Activated CD4-positive, alpha-beta T cell treated with anti-CD3 and anti-CD28 coated beads for 36 hours (primary cell): ENCODE results near the gene TTC24. TPM values are rescaled to one million over a fixed set of nuclear protein-coding genes. Genes with fewer than 3 reads are reported as not detected.

Source experiments
- ATAC-seq: fragments of 200-7000 bp; cut with Tn5 transposase; one replicate; pipeline ENCODE4 v1.10.0; 2021; ENCODE audit warnings: mild to moderate bottlenecking, moderate library complexity
- CTCF ChIA-PET: fragments of 350-600 bp; sonication (Branson Sonifier 250); formaldehyde crosslinking; loops from one replicate; lab custom pipeline; 2021; ENCODE audit warnings: antibody characterized with exemption; lab: Charles Lee
- POLR2A ChIA-PET: fragments of 350-600 bp; sonication (Branson Sonifier 250); formaldehyde crosslinking; loops from one replicate; lab custom pipeline; 2021; ENCODE audit warnings: antibody characterized with exemption, inconsistent platforms; lab: Charles Lee
- DNase-seq: peaks from one replicate; pipeline ENCODE4 v3.0.0-alpha.2; 2020
- H3K27ac Mint-ChIP-seq: one replicate; pipeline ENCODE4 v1.8.0; 2021; ENCODE audit warnings: mixed read lengths
- H3K27me3 Mint-ChIP-seq: one replicate; pipeline ENCODE4 v1.8.0; 2021; ENCODE audit warnings: mixed read lengths
- H3K36me3 Mint-ChIP-seq: one replicate; pipeline ENCODE4 v1.8.0; 2021; ENCODE audit warnings: low read depth, mixed read lengths
- H3K4me1 Mint-ChIP-seq: one replicate; pipeline ENCODE4 v1.8.0; 2021; ENCODE audit warnings: mixed read lengths
- H3K4me3 Mint-ChIP-seq: one replicate; pipeline ENCODE4 v1.8.0; 2021; ENCODE audit warnings: mild to moderate bottlenecking, moderate library complexity, mixed read lengths
- H3K9me3 Mint-ChIP-seq: one replicate; pipeline ENCODE4 v1.8.0; 2021; ENCODE audit warnings: low read depth, mixed read lengths
- intact Hi-C, 2 experiments: fragments of 100-400 bp; cut with DNase I in 1 of 2; cut with micrococcal nuclease in 1 of 2; formaldehyde crosslinking; loops; one replicate each; pipeline versions ENCODE4 v1.14.2 to v1.15.1; 2022 to 2024; cut with DNase I, micrococcal nuclease
- total RNA-seq, 2 experiments: library from RNA; stranded (reverse); gene quantifications; one replicate each; pipeline ENCODE4 v1.2.3, GENCODE V29; 2021

TTC24 gene
- total RNA-seq = 1 to 10 TPM; 7.3 to 9.1 TPM

DNA sequence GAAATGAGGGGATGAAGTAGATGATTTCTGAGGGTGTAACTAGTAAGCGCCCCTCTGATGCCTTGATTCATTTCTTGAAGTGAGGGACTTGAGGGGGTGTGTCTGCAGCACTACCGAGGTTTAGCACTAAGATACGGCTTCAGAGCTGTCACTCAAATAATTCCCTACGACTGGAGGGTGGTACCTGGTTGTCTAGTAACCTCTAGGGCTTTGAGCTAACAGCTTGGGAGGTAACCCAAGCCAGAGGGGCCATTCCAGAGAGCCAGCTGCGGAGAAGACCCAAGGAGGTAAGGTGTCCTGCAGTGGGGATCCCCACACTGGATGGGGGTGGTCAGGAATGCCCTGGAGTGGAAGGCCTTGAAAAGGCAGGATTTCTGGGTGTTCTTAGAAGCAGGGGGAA, at the start of gene TTC24:
TTC24 (plus strand) TSS at position 252 of the 400 bp plus-strand sequence. CDS start 1,642 bp downstream, outside the sequence.
- POLR2A ChIA-PET = no interaction called here
- CTCF ChIA-PET = interaction anchor here (0.7 to 3.4 kb wide), 6 partner anchors 9 to 120 kb away, joined by 3 to 19 read pairs (median 3); no protein-coding TSS in a partner anchor
- Mint-ChIP-seq H3K9me3 (no peaks in the 10 kb centered on the region), H3K4me1 (peaks cover 27% of the 10 kb centered on the region), H3K27me3 (peaks cover 3% of the 10 kb centered on the region), H3K4me3 (no peak within 1 kb of the TSS), H3K27ac (no peak within 1 kb of the TSS), H3K36me3 (peaks cover 1% of the 10 kb centered on the region)
- intact Hi-C loops = no loop called here
- DNase-seq (no peak), ATAC-seq (no peak)

DNA sequence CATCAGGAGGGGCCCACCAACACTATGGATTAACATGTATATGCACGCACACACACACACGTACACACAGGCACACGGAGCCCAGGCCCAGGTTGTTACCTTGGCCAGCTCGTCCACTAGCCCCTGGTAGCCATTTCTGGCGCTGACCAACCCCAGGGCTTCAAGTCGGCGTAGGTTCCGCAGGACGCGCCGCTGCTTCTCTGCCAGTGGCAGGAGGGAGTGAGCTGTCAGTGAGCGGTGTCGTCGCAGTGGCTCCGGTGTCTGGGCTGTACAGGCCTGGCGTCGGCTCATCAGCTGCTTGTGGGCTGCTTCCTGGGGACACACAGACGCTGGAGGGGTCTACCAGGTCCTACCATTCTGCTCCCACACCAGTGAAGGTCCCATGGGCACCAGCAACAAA, 49.5 kb upstream of the TTC24 start:
- Mint-ChIP-seq H3K27ac (no peak overlapping the region), H3K9me3 (no peaks in the 10 kb centered on the region), H3K36me3 (peaks cover 2% of the 10 kb centered on the region), H3K27me3 (no peaks in the 10 kb centered on the region), H3K4me1 (peaks cover 18% of the 10 kb centered on the region), H3K4me3 (no peak overlapping the region)
- ChIA-PET POLR2A (no interaction called here), CTCF (interaction anchor here (0.6 kb wide), 1 partner anchor 411 kb away, joined by 3 read pairs; no protein-coding TSS in a partner anchor)
- DNase-seq (no peak), ATAC-seq (no peak)
- intact Hi-C loops = no loop called here

DNA sequence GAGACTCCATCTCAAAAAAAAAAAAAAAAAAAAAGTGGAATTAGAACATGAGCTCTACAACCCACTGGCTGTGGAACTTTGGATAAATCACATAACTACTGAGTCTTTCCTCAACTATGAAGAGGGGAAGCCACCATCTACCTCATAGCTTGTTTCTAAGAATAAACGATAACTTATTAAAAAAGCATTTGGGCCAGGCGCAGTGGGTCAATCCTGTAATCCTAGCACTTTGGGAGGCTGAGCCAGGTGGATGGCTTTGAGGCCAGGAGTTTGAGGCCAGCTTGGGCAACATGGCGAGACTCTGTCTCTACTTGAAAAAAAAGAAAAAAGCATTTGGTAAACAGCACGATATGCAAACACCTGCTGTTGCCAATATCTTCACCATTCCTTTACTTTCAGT, 47.1 kb upstream of the TTC24 start:
- DNase-seq (no peak), ATAC-seq (no peak)
- no peak overlapping the region for H3K27ac Mint-ChIP-seq
- POLR2A ChIA-PET = no interaction called here
- intact Hi-C loops = no loop called here
- no peaks in the 10 kb centered on the region for H3K27me3 Mint-ChIP-seq
- CTCF ChIA-PET = interaction anchor here (0.6 to 1.8 kb wide), 12 partner anchors 8 to 1286 kb away, joined by 3 to 6 read pairs (median 3); no protein-coding TSS in a partner anchor
- no peak overlapping the region for H3K4me3 Mint-ChIP-seq
- H3K4me1 Mint-ChIP-seq = peaks cover 8% of the 10 kb centered on the region
- H3K9me3 Mint-ChIP-seq = no peaks in the 10 kb centered on the region
- no peaks in the 10 kb centered on the region for H3K36me3 Mint-ChIP-seq

GRCh38 chr1:156533568-156534220, 45.8 kb upstream of the TTC24 start:
- Mint-ChIP-seq H3K27ac (no peak overlapping the region), H3K36me3 (peaks cover 2% of the 10 kb centered on the region), H3K9me3 (no peaks in the 10 kb centered on the region), H3K27me3 (no peaks in the 10 kb centered on the region), H3K4me1 (no peaks in the 10 kb centered on the region), H3K4me3 (no peak overlapping the region)
- DNase-seq (no peak), ATAC-seq (no peak)
- ChIA-PET CTCF (interaction anchor here (0.7 to 1.8 kb wide), 2 partner anchors 17 to 103 kb away, joined by 3 to 6 read pairs; no protein-coding TSS in a partner anchor), POLR2A (no interaction called here)
- intact Hi-C loops = no loop called here

GRCh38 chr1:156534424-156535060, 45.0 kb upstream of the TTC24 start:
- CTCF ChIA-PET = no interaction called here
- H3K4me1 Mint-ChIP-seq = no peaks in the 10 kb centered on the region
- POLR2A ChIA-PET = no interaction called here
- H3K4me3 Mint-ChIP-seq = no peak overlapping the region
- no peaks in the 10 kb centered on the region for H3K9me3 Mint-ChIP-seq
- no peak overlapping the region for H3K27ac Mint-ChIP-seq
- intact Hi-C loops = no loop called here
- no peaks in the 10 kb centered on the region for H3K27me3 Mint-ChIP-seq
- DNase-seq = no peak
- no peak for ATAC-seq
- peaks cover 2% of the 10 kb centered on the region for H3K36me3 Mint-ChIP-seq

GRCh38 chr1:156537027-156537426, 42.5 kb upstream of the TTC24 start:
- intact Hi-C loops = no loop called here
- Mint-ChIP-seq H3K36me3 (peaks cover 2% of the 10 kb centered on the region), H3K27me3 (no peaks in the 10 kb centered on the region), H3K9me3 (no peaks in the 10 kb centered on the region), H3K4me3 (no peak overlapping the region), H3K27ac (no peak overlapping the region), H3K4me1 (no peaks in the 10 kb centered on the region)
- ChIA-PET POLR2A (no interaction called here), CTCF (no interaction called here)
- ATAC-seq = no peak
- DNase-seq = no peak

DNA sequence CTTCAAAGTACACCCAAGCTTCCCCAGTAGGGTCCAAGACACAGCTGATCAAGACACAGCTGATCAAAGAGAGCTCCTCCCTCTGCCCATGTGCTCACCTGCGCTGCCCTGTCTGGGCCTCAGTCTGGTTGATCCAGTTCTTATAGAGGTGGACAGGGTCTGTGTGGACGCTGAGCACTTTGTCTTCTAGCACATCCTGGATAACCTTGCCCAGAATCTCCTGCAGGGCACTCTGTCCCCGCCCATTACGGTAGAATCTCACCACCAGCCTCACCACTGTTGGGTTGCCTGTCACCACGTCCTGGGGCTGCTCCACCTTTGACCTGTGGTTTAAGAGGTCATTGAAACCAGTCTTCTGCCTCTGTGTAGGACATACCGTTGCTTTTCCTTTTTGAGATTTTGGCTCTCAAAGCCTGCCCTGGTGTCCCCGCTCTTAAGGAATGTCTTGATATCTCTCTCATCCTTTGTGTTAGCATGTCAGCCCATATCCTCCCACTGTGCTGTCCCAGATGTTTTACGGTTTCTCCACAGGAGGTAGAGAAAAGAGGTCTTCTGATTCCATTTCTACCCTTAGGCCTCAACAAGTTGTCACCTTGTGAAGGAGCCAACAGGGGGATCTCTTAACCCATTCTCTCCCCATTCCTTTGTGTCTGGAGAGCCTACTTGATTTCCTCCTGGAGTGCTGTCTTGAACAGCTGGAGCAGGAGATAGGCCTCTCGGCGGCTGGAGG, 40.6 kb upstream of the TTC24 start:
- Mint-ChIP-seq H3K36me3 (peaks cover 2% of the 10 kb centered on the region), H3K4me3 (no peak overlapping the region), H3K9me3 (no peaks in the 10 kb centered on the region), H3K27me3 (no peaks in the 10 kb centered on the region), H3K4me1 (no peaks in the 10 kb centered on the region), H3K27ac (no peak overlapping the region)
- intact Hi-C loops = no loop called here
- CTCF ChIA-PET = interaction anchor here (0.5 to 1.4 kb wide), 3 partner anchors 54 to 153 kb away, joined by 3 to 5 read pairs (median 3); no protein-coding TSS in a partner anchor
- POLR2A ChIA-PET = no interaction called here
- DNase-seq (no peak), ATAC-seq (no peak)

DNA sequence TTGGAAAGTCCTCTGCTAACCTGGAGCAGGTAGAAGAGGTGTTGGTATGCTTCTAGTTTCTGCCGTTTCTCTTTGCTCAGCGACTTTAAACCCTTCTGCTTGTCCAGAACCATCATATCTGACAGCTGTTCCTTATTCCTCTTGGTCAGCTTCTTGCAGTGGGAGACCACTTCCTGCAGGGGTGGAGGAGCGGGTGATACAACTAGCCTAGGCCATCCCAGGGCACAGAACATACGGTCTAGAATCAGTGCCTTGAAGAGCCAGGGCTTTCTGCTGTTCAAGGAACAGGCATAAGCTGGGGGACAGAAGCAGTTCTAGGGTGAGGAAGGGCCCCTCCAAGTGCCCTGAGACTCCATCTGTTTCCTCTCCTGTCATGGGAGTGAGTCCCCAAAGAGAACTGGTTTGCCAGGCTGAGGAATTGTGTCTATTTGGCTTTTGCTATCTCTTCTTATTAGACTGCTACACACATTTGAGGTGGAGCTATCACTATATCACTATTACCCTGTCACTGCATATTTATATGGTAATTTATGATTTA, 39.6 kb upstream of the TTC24 start:
- Mint-ChIP-seq H3K4me1 (no peaks in the 10 kb centered on the region), H3K4me3 (no peak overlapping the region), H3K36me3 (peaks cover 2% of the 10 kb centered on the region), H3K9me3 (no peaks in the 10 kb centered on the region), H3K27me3 (no peaks in the 10 kb centered on the region), H3K27ac (no peak overlapping the region)
- CTCF ChIA-PET = interaction anchor here (0.5 to 1.1 kb wide), 2 partner anchors 154 to 1262 kb away, joined by 3 read pairs; no protein-coding TSS in a partner anchor
- no peak for DNase-seq
- no peak for ATAC-seq
- intact Hi-C loops = no loop called here
- POLR2A ChIA-PET = no interaction called here

GRCh38 chr1:156540955-156541354, 38.6 kb upstream of the TTC24 start:
- no peaks in the 10 kb centered on the region for H3K27me3 Mint-ChIP-seq
- no peaks in the 10 kb centered on the region for H3K4me1 Mint-ChIP-seq
- H3K36me3 Mint-ChIP-seq = peaks cover 2% of the 10 kb centered on the region
- CTCF ChIA-PET = interaction anchor here (1.0 to 1.1 kb wide), 2 partner anchors 60 to 166 kb away, joined by 3 to 4 read pairs; no protein-coding TSS in a partner anchor
- H3K4me3 Mint-ChIP-seq = no peak overlapping the region
- ATAC-seq (no peak), DNase-seq (no peak)
- H3K27ac Mint-ChIP-seq = no peak overlapping the region
- POLR2A ChIA-PET = no interaction called here
- H3K9me3 Mint-ChIP-seq = no peaks in the 10 kb centered on the region
- intact Hi-C loops = no loop called here

DNA sequence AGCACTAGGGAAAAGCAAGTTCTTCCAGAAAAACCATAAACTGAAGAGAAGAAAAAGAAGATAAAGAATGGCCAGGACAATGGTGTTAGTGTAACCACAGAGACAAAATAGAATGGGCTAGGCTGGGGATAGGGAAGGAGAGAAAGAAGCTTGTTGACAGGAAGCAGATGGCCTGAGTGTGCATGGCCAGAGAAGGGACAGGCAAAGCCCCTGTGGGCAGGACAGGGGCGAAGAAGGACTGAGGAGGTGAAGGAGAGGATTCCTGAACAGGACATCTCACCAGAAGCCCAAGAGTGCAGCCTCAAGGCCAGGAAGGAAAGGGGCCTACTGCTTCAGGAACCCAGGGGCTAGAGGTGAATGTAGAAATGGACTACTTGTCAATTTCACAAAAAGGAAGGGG, 36.5 kb upstream of the TTC24 start:
- Mint-ChIP-seq H3K9me3 (no peaks in the 10 kb centered on the region), H3K4me1 (no peaks in the 10 kb centered on the region), H3K4me3 (no peak overlapping the region), H3K36me3 (peaks cover 2% of the 10 kb centered on the region), H3K27me3 (no peaks in the 10 kb centered on the region), H3K27ac (no peak overlapping the region)
- ATAC-seq = no peak
- ChIA-PET CTCF (interaction anchor here (1.0 kb wide), 1 partner anchor 11 kb away, joined by 3 read pairs; no protein-coding TSS in a partner anchor), POLR2A (interaction anchor here (0.6 kb wide), 1 partner anchor 152 kb away, joined by 5 read pairs; no protein-coding TSS in a partner anchor)
- intact Hi-C loops = no loop called here
- DNase-seq = no peak

GRCh38 chr1:156544592-156545102, 34.9 kb upstream of the TTC24 start:
- H3K27ac Mint-ChIP-seq = no peak overlapping the region
- no peaks in the 10 kb centered on the region for H3K4me1 Mint-ChIP-seq

More at GRCh38 chr1:156544592-156545102, 34.9 kb upstream of the TTC24 start:
- ATAC-seq = no peak
- H3K27me3 Mint-ChIP-seq = no peaks in the 10 kb centered on the region
- CTCF ChIA-PET = no interaction called here
- intact Hi-C loops = no loop called here
- H3K9me3 Mint-ChIP-seq = no peaks in the 10 kb centered on the region
- POLR2A ChIA-PET = no interaction called here
- no peaks in the 10 kb centered on the region for H3K36me3 Mint-ChIP-seq
- DNase-seq = no peak
- H3K4me3 Mint-ChIP-seq = no peak overlapping the region
